K562 (cell line): ENCODE data around the gene DCAF6. TPM values are rescaled to one million over a fixed set of nuclear protein-coding genes. Genes with fewer than 3 reads are reported as not detected.

Source experiments
- ATAC-seq: fragments of 200-7000 bp; cut with Tn5 transposase; 3 replicates; pipeline ENCODE4 v1.9.1; 2020; ENCODE audit warnings: moderate library complexity
- BruUV-seq: library from RNA; stranded (reverse); fragments of 400-500 nt; replicated peaks from 2 replicates; lab custom pipeline; 2021; lab: Mats Ljungman, UMichigan
- CTCF ChIA-PET: fragments of 300-600 bp; formaldehyde crosslinking; extraction: SDS; loops from one replicate; lab custom pipeline; 2021; ENCODE audit warnings: low intra/inter-chr PET ratio; lab: Yijun Ruan, JAX
- POLR2A ChIA-PET: fragments of 300-600, 350-650 bp; sonication (Branson Sonifier 250); formaldehyde crosslinking; extraction: SDS; loops from one replicate; lab custom pipeline; 2021; ENCODE audit warnings: antibody characterized with exemption, inconsistent platforms; lab: Yijun Ruan, JAX
- DNase-seq, 4 experiments: peaks; one replicate each; pipeline versions ENCODE4 v3.0.0 to v3.0.0-alpha.2; 2011 to 2018; ENCODE audit warnings: low spot score in 3 of 4, mixed read lengths in 3 of 4; ENCODE audit errors: extremely low read depth in 1 of 4
- FAIRE-seq: peaks from 2 replicates; lab custom pipeline; 2011; peaks lifted over from hg19 to GRCh38; lab: Jason Lieb, UNC
- H2AFZ ChIP-seq: 2 replicates; pipeline ENCODE4 v1.6.0; 2011; ENCODE audit warnings: low read depth, low read length, control low read depth, inconsistent platforms
- H3K27ac ChIP-seq: fragments of 200-600 bp; 3 replicates; pipeline ENCODE4 v1.8.0; 2011; ENCODE audit warnings: low read depth, mild to moderate bottlenecking, control low read depth, inconsistent platforms, low read length, moderate library complexity, mixed read lengths; ENCODE audit errors: extremely low read depth
- H3K27me3 ChIP-seq, 2 experiments: fragments of 300-600 bp in 1 of 2; 2 replicates in 1 of 2; 3 replicates in 1 of 2; pipeline versions ENCODE4 v1.6.0 to v1.8.0; 2011; ENCODE audit warnings: inconsistent platforms in 2 of 2, low read length in 2 of 2, mild to moderate bottlenecking in 1 of 2, mixed read lengths in 1 of 2, moderate library complexity in 1 of 2; ENCODE audit not compliant: control insufficient read depth in 2 of 2, insufficient read depth in 2 of 2
- H3K36me3 ChIP-seq: fragments of 300-600 bp; 3 replicates; pipeline ENCODE4 v1.8.0; 2011; ENCODE audit warnings: mild to moderate bottlenecking, low read length, inconsistent platforms; ENCODE audit not compliant: control insufficient read depth, insufficient read depth
- H3K4me1 ChIP-seq, 2 experiments: fragments of 200-600 bp in 1 of 2; replicated peaks in 1 of 2; 2 replicates in 1 of 2; 3 replicates in 1 of 2; pipeline versions ENCODE4 v1.5.1 to v1.8.0; 2011; ENCODE audit warnings: inconsistent platforms in 2 of 2, low read length in 2 of 2, mild to moderate bottlenecking in 1 of 2, mixed read lengths in 1 of 2, moderate library complexity in 1 of 2; ENCODE audit not compliant: control insufficient read depth in 2 of 2, insufficient read depth in 2 of 2
- H3K4me2 ChIP-seq: 2 replicates; pipeline ENCODE4 v1.6.1; 2011; ENCODE audit warnings: low read length, control low read depth, inconsistent platforms, mixed read lengths; ENCODE audit not compliant: insufficient read depth
- H3K4me3 ChIP-seq: fragments of 200-600 bp; sonication (generic), shearing (Covaris generic); 2 replicates; pipeline ENCODE4 v1.5.1; 2016; ENCODE audit warnings: control low read depth, inconsistent platforms
- H3K79me2 ChIP-seq: fragments of 200-600 bp; 3 replicates; pipeline ENCODE4 v1.8.0; 2011; ENCODE audit warnings: low read length, inconsistent platforms; ENCODE audit not compliant: control insufficient read depth, insufficient read depth
- H3K9ac ChIP-seq, 2 experiments: 2 replicates each; pipeline versions ENCODE4 v1.6.0 to v1.6.1; 2011; ENCODE audit warnings: low read depth in 2 of 2, low read length in 2 of 2, control low read depth in 1 of 2, inconsistent platforms in 1 of 2, mild to moderate bottlenecking in 1 of 2, mixed read lengths in 1 of 2; ENCODE audit not compliant: insufficient read depth in 1 of 2
- H3K9me1 ChIP-seq: one replicate; pipeline ENCODE4 v1.6.0; 2011; ENCODE audit warnings: inconsistent platforms, mild to moderate bottlenecking, low read length, moderate library complexity; ENCODE audit not compliant: control insufficient read depth, insufficient read depth
- H3K9me3 ChIP-seq: replicated peaks from 2 replicates; pipeline ENCODE4 v1.5.1; 2011; ENCODE audit warnings: low read depth, low read length, inconsistent platforms; ENCODE audit not compliant: control insufficient read depth, insufficient read depth
- H4K20me1 ChIP-seq: replicated peaks from 2 replicates; pipeline ENCODE4 v1.6.1; 2011; ENCODE audit warnings: low read length, inconsistent platforms, mixed read lengths; ENCODE audit not compliant: control insufficient read depth, insufficient read depth
- BRCA1 ChIP-seq, 2 experiments: fragments of 450-650 bp in 1 of 2; sonication (generic) in 1 of 2; formaldehyde crosslinking in 1 of 2; IDR thresholded peaks; 2 replicates each; pipeline versions ENCODE4 v1.5.0 to v1.6.1; 2017 to 2020; ENCODE audit warnings: mild to moderate bottlenecking in 1 of 2, missing genetic modification reagents in 1 of 2
- HOMEZ ChIP-seq: fragments of 250-450 bp; sonication (Bioruptor Pico); IDR thresholded peaks from 2 replicates; pipeline ENCODE4 v1.4.0; 2020; ENCODE audit warnings: mild to moderate bottlenecking, moderate library complexity
- KAT7 ChIP-seq: sonication (generic); formaldehyde crosslinking; IDR thresholded peaks from 2 replicates; pipeline ENCODE4 v1.8.0; 2022; ENCODE audit warnings: missing genetic modification reagents, mild to moderate bottlenecking, borderline replicate concordance
- NFYB ChIP-seq: IDR thresholded peaks from 2 replicates; pipeline ENCODE4 v1.6.1; 2011; ENCODE audit warnings: mild to moderate bottlenecking, moderate library complexity; ENCODE audit not compliant: insufficient read length; ENCODE audit errors: extremely low read depth
- TRIM24 ChIP-seq, 2 experiments: fragments of 450-650 bp; IDR thresholded peaks; 2 replicates each; pipeline ENCODE4 v1.6.1; 2016
- ZFP91 ChIP-seq: sonication (generic); formaldehyde crosslinking; IDR thresholded peaks from 2 replicates; pipeline ENCODE4 v1.8.0; 2022; ENCODE audit warnings: mild to moderate bottlenecking, missing genetic modification reagents
- ZNF77 ChIP-seq: fragments of 250-450 bp; sonication (Bioruptor Pico); IDR thresholded peaks from 2 replicates; pipeline ENCODE4 v1.5.0; 2020
- whole genome bisulfite sequencing: fragments of 100-300 bp; shearing (Covaris generic); methylation state at CpG from one replicate; pipeline ENCODE4 v1.1.6; 2016; ENCODE audit warnings: low coverage, mixed read lengths; ENCODE audit not compliant: insufficient coverage; ENCODE audit errors: missing lambda C conversion rate; 5-methylcytosine and 5-hydroxymethylcytosine counted together
- in situ Hi-C: fragments of 300-500 bp; cut with MboI; formaldehyde crosslinking; loops from 4 replicates; pipeline ENCODE4 v1.15.0; 2018; ENCODE audit warnings: inconsistent platforms, mixed read lengths
- intact Hi-C: fragments of 100-400 bp; cut with micrococcal nuclease; formaldehyde crosslinking; loops from 2 replicates; pipeline ENCODE4 v1.14.2; 2022
- polyA plus RNA-seq, 8 experiments: library from polyadenylated mRNA; depleted of rRNA in 4 of 8; stranded (reverse) in 5 of 8; unstranded in 3 of 8; fragments of >200 nt; fragmentation: Nextera tagmentation in 2 of 8; fragmentation: Illumina TruSeq in 1 of 8; extraction: Ambion mirVana in 2 of 8; extraction: Trizol in 1 of 8; gene quantifications; 2 replicates each; pipeline versions ENCODE4 v1.2.1 to v1.2.3, GENCODE V29; 2011 to 2014; ENCODE audit warnings: inconsistent platforms in 1 of 8, missing spikeins in 1 of 8
- total RNA-seq, 7 experiments: library from RNA; depleted of rRNA in 6 of 7; stranded (reverse); fragments of >200 nt in 6 of 7; fragmentation: Illumina TruSeq in 2 of 7; extraction: Trizol in 2 of 7; gene quantifications; 2 replicates each; pipeline versions ENCODE4 v1.2.1 to v1.2.3, GENCODE V29; 2011 to 2021; ENCODE audit warnings: low replicate concordance in 1 of 7

DCAF6 gene
- total and polyA plus RNA-seq, 9 of the 15 experiments (the other 6 are each of a cell fraction or from before 2014, with no cell fraction given), result 19.1 to 102 (median 46.3) TPM

- Histone ChIP-seq H3K4me2 (no peak overlapping the region), H3K4me1 (peaks cover 4 to 5% of the 10 kb centered on the region in 2 experiments; a peak in 3 of 5 replicates), H4K20me1 (no peaks in the 10 kb centered on the region), H3K9me3 (no peaks in the 10 kb centered on the region), H3K27me3 (no peaks in the 10 kb centered on the region), H3K27ac (no peak overlapping the region), H3K9me1 (no peaks in the 10 kb centered on the region), H3K4me3 (no peak overlapping the region), H3K36me3 (no peaks in the 10 kb centered on the region), H3K9ac (no peak overlapping the region; a peak in 1 of 4 replicates), H2AFZ (no peak overlapping the region), H3K79me2 (0 out of 3 replicates have a peak, but pooled peaks cover 3% of the 10 kb centered on the region)
- DNase-seq (no peak), FAIRE-seq (no peak), ATAC-seq (0 out of 3 replicates have a peak, but pooled peaks have one; percentile 11)
- intact Hi-C loops, result no loop called here
- ChIA-PET POLR2A (interaction anchor here (0.8 to 1.2 kb wide), 4 partner anchors 10 to 33 kb away, joined by 3 to 4 read pairs (median 4); partner anchors contain the start of gene ADCY10), CTCF (no interaction called here)
- in situ Hi-C loops, result no loop called here
- BruUV-seq, result no TSS peak
- 73% methylated on average over 4 of the region's 4 CpGs for WGBS
- peak; percentile 15 for TF ChIP-seq NFYB
- TF ChIP-seq HOMEZ (CRISPR knock-in tag), result no peak
Observed at GRCh38 chr1:167899253-167899681, 37.2 kb upstream of the DCAF6 start.

- H4K20me1 ChIP-seq, result no peaks in the 10 kb centered on the region
- CTCF ChIA-PET, result no interaction called here
Observed at GRCh38 chr1:167900907-167901306, 35.6 kb upstream of the DCAF6 start.

More at GRCh38 chr1:167900907-167901306, 35.6 kb upstream of the DCAF6 start:
- H3K4me3 ChIP-seq, result no peak overlapping the region
- H3K9ac ChIP-seq, result no peak overlapping the region
- TF ChIP-seq TRIM24 (IDR thresholded peaks at IDR 0.05) (no peak), KAT7 (no peak), BRCA1 (IDR thresholded peaks at IDR 0.05) (no peak), BRCA1 (CRISPR knock-in tag; IDR thresholded peaks at IDR 0.05) (no peak), ZNF77 (CRISPR knock-in tag) (no peak), ZFP91 (CRISPR knock-in tag) (no peak)
- no peak for DNase-seq
- POLR2A ChIA-PET, result interaction anchor here (0.5 to 1.4 kb wide), 2 partner anchors 13 to 497 kb away, joined by 3 to 5 read pairs; partner anchors contain the start of gene ADCY10
- no TSS peak for BruUV-seq
- peaks cover 7 to 20% of the 10 kb centered on the region in 2 experiments; a peak in 4 of 5 replicates for H3K4me1 ChIP-seq
- in situ Hi-C loops (no loop called here), intact Hi-C loops (no loop called here)
- H3K9me1 ChIP-seq, result no peaks in the 10 kb centered on the region
- H3K4me2 ChIP-seq, result no peak overlapping the region
- H3K9me3 ChIP-seq, result no peaks in the 10 kb centered on the region
- no peaks in the 10 kb centered on the region for H3K27me3 ChIP-seq
- H3K79me2 ChIP-seq, result peaks cover 9% of the 10 kb centered on the region; the same call in 1 of the 3 replicates
- 65% methylated on average over 4 of the region's 4 CpGs for WGBS
- ATAC-seq, result no peak
- FAIRE-seq, result no peak
- no peak overlapping the region for H2AFZ ChIP-seq
- no peaks in the 10 kb centered on the region for H3K36me3 ChIP-seq
- no peak overlapping the region for H3K27ac ChIP-seq
